ENCODE results near the gene LTBP3. TPM values are rescaled to one million over a fixed set of nuclear protein-coding genes. Genes with fewer than 3 reads are reported as not detected.

LTBP3 gene
- total and polyA plus RNA-seq, 12 donors, result 42.7 to 92.5 (median 72.8) TPM

DNA sequence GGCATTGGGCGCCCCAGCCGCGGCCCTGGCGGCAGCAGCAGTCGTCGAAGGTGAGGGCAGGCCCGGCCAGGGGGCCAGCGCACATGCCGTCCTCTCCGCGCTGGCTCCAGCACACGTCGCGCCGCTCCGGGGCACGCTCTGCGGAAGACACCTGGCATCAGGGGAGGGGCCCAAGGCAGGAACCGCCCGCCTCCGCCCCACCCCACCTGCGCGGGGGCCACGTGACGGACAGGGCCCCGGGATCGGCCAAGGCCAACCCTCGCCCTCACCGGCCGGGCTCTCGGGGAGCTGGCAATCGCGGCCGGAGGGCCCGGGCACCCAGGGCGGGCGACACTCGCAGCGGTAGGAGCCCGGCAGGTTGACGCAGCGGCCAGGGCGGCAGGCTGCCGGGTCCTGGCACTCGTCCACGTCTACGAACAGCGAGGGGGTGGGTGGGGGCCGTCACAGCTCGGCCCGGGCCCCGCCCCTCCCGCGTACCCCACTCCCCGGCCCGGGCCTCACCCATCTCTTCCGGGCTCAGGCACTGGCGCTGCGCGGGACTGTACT, 18.3 kb downstream of the LTBP3 start:
- Histone ChIP-seq H3K4me1 (peaks cover 11 to 28% (median 21%) of the 10 kb centered on the region in 9 donors), H3K36me3 (peaks cover 0 to 72% (median 17%) of the 10 kb centered on the region in 9 donors), H3K9me3 (no peaks in the 10 kb centered on the region), H3K27ac (peak overlapping the region; percentile 74 to 94 (median 87)), H3K27me3 (no peaks in the 10 kb centered on the region), H3K4me3 (peak overlapping the region; percentile 3 to 71 (median 55))
- intact Hi-C loops (cut with DNase I), result loop anchor here in 9 of 10 donors (1.0 to 10.0 kb wide), 14 partner anchors 18 to 75 kb away; partner anchors contain the start of genes FAM89B (in 3 of the 9), ZNRD2 (in 3 of the 9), LTBP3 (in 2 of the 9) and MAP3K11 (in 2 of the 9)
- ATAC-seq, result peak in 2 of 8 donors; percentile 0 to 6
- DNase-seq, result no peak
- 22 to 25% methylated on average over 57 to 60 of the region's 60 CpGs for WGBS, 2 donors
- TF ChIP-seq, protein P1, sequence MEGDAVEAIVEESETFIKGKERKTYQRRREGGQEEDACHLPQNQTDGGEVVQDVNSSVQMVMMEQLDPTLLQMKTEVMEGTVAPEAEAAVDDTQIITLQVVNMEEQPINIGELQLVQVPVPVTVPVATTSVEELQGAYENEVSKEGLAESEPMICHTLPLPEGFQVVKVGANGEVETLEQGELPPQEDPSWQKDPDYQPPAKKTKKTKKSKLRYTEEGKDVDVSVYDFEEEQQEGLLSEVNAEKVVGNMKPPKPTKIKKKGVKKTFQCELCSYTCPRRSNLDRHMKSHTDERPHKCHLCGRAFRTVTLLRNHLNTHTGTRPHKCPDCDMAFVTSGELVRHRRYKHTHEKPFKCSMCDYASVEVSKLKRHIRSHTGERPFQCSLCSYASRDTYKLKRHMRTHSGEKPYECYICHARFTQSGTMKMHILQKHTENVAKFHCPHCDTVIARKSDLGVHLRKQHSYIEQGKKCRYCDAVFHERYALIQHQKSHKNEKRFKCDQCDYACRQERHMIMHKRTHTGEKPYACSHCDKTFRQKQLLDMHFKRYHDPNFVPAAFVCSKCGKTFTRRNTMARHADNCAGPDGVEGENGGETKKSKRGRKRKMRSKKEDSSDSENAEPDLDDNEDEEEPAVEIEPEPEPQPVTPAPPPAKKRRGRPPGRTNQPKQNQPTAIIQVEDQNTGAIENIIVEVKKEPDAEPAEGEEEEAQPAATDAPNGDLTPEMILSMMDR (IDR thresholded peaks at IDR 0.05), result peak in 1 of 9 donors; percentile 57

DNA sequence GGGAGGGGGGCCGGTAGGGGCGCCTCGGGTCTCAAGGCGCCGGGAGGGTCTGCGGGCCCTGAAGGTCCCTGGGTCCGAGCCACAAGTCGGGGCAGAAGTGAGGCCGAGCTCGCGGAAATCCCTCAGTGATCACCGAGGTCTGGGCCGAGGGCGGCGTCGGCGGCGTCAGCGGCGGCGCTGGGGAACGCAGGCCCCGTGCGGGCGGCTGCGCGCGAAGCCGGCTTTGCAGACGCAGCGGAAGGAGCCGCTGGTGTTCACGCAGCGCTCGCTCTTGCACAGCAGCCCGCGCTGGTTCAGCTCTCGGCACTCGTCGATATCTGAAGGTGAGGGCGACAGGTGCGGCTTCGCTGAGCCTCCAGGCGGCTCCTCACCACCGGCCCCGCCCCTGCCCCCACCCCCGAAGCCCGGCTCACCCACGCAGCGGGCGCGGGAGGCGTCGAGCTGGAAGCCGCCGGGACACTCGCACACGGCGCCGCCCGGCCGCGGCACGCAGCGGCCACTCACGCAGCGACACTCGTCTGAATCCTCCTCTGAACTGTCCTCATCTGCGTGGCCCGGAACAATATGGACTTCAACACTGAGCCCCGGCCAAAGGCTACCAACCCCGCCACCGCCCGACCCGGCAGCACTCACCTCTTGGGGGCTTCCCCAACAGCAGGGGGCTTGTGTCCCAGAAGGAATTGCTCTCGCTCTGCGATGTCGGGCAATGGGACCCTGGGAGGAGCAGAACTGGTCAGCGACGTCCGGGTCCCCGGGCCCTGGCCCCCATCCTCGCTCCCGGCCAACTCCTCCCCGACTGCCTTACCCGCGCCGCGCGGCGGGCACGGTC, 19.0 kb downstream of the LTBP3 start:
- peak overlapping the region; percentile 74 to 94 (median 87) for H3K27ac ChIP-seq
- H3K27me3 ChIP-seq, result no peaks in the 10 kb centered on the region
- no peaks in the 10 kb centered on the region for H3K9me3 ChIP-seq
- intact Hi-C loops (cut with DNase I), result loop anchor here in 2 of 10 donors (5.0 to 10.0 kb wide), 2 partner anchors 33 to 46 kb away; partner anchors contain the start of genes FAM89B (in 1 of the 2) and ZNRD2 (in 1 of the 2)
- peaks cover 0 to 72% (median 17%) of the 10 kb centered on the region in 9 donors for H3K36me3 ChIP-seq
- TF ChIP-seq, protein P1 (IDR thresholded peaks at IDR 0.05), result no peak
- ATAC-seq, result peak in 1 of 8 donors; percentile 0
- WGBS, 2 donors, result 81 to 83% methylated on average over 86 to 92 of the region's 92 CpGs
- H3K4me3 ChIP-seq, result peak overlapping the region in 7 of 10 donors; percentile 45 to 71 (median 57)
- DNase-seq, result no peak
- peaks cover 11 to 28% (median 21%) of the 10 kb centered on the region in 9 donors for H3K4me1 ChIP-seq

DNA sequence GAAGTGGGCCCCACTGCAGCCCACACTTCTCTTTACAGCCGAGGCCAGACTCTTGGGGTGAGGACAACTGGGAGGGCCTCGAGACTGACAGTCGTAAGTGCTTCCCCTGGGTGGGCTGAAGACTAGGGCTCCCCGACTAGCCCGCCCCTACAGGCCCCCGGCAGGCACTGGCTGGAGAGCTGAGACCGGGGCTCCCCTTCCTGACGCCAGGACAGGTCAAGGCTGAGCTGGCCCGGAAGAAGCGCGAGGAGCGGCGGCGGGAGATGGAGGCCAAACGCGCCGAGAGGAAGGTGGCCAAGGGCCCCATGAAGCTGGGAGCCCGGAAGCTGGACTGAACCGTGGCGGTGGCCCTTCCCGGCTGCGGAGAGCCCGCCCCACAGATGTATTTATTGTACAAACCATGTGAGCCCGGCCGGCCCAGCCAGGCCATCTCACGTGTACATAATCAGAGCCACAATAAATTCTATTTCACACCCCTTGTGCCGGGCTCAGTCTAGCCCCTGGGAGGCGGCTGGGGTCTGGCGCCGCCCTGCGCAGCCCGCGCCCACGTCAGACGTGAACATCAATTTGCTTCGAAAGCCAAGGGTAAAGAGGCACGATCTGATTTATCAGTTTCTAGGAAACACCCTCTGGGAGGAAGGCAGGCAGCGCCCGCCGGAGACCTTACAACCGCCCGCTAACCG, 19.8 kb downstream of the LTBP3 start:
- H3K27me3 ChIP-seq, result no peaks in the 10 kb centered on the region
- TF ChIP-seq, protein P1 (IDR thresholded peaks at IDR 0.05), result no peak
- peaks cover 11 to 28% (median 21%) of the 10 kb centered on the region in 9 donors for H3K4me1 ChIP-seq
- H3K4me3 ChIP-seq, result no peak overlapping the region
- WGBS, 2 donors, result 83 to 86% methylated on average over 43 of the region's 43 CpGs
- H3K27ac ChIP-seq, result peak overlapping the region in 1 of 10 donors; percentile 22
- intact Hi-C loops (cut with DNase I), result loop anchor here in 2 of 10 donors (5.0 to 10.0 kb wide), 2 partner anchors 34 to 46 kb away; partner anchors contain the start of genes FAM89B (in 1 of the 2) and ZNRD2 (in 1 of the 2)
- DNase-seq (no peak), ATAC-seq (no peak)
- H3K36me3 ChIP-seq, result peaks cover 0 to 72% (median 21%) of the 10 kb centered on the region in 9 donors
- no peaks in the 10 kb centered on the region for H3K9me3 ChIP-seq

Measured in heart right ventricle (tissue), 16 donors.